Vagina (tissue), 2 donors: ENCODE measurements around the gene GNAZ.

Experiments
- CTCF ChIP-seq, 3 experiments: fragments of 450-650 bp in 2 of 3; fragments of 200-600 bp in 1 of 3; sonication (generic) in 1 of 3; IDR thresholded peaks; one replicate each; pipeline ENCODE4 v1.5.1; 2017 to 2019; ENCODE audit warnings: antibody characterized with exemption in 3 of 3, mild to moderate bottlenecking in 2 of 3, moderate library complexity in 2 of 3
- POLR2A ChIP-seq, 2 donors: fragments of 450-650 bp; IDR thresholded peaks; one replicate each; pipeline ENCODE4 v1.6.1; 2017; ENCODE audit warnings: antibody characterized with exemption in 2 of 2, mild to moderate bottlenecking in 2 of 2, moderate library complexity in 2 of 2

GRCh38 chr22:23097412-23098229, 27.3 kb downstream of the GNAZ start:
- no peak for TF ChIP-seq CTCF (IDR thresholded peaks at IDR 0.05)
- TF ChIP-seq POLR2A (IDR thresholded peaks at IDR 0.05) = no peak
